ENCODE data around the gene KLHDC8A. TPM values are rescaled to one million over a fixed set of nuclear protein-coding genes. Genes with fewer than 3 reads are reported as not detected.
"Not testable (repeated sequence)": the region's sequence is repeated elsewhere in the genome, so short reads cannot be mapped to it uniquely, and the experiment has no call there.

KLHDC8A gene
- total RNA-seq, 4 donors from 2014 or later = not detected

- no peak for DNase-seq (ENCODE audit: low spot score)
- TF ChIP-seq CTCF (IDR thresholded peaks at IDR 0.05) = no peak
- no peak for ATAC-seq (ENCODE audit: low FRiP score)
These were observed 54.7 kb downstream of the KLHDC8A start for GRCh38 chr1:205301842-205302588.

- no peak for TF ChIP-seq CTCF (IDR thresholded peaks at IDR 0.05)
- peak; percentile 77 for ATAC-seq (ENCODE audit: low FRiP score)
- no peak for DNase-seq (ENCODE audit: low spot score)
These were observed 55.4 kb downstream of the KLHDC8A start for GRCh38 chr1:205301205-205301821.

GRCh38 chr1:205300149-205300548 lies 56.6 kb downstream of the KLHDC8A start:
- no peak for ATAC-seq (ENCODE audit: low FRiP score)
- no peak for TF ChIP-seq CTCF (IDR thresholded peaks at IDR 0.05)

GRCh38 chr1:205298191-205298994 lies 58.3 kb downstream of the KLHDC8A start:
- no peak for DNase-seq (ENCODE audit: low spot score)
- no peak for ATAC-seq (ENCODE audit: low FRiP score)

More at GRCh38 chr1:205300149-205300548, 56.6 kb downstream of the KLHDC8A start:
- no peak for DNase-seq (ENCODE audit: low spot score)

GRCh38 chr1:205297546-205298177 lies 59.1 kb downstream of the KLHDC8A start:
- not testable (repeated sequence) for ATAC-seq (ENCODE audit: low FRiP score); DNase-seq (ENCODE audit: low spot score)

More at GRCh38 chr1:205298191-205298994, 58.3 kb downstream of the KLHDC8A start:
- no peak for TF ChIP-seq CTCF (IDR thresholded peaks at IDR 0.05)

GRCh38 chr1:205296154-205296553 lies 60.6 kb downstream of the KLHDC8A start:
- no peak for TF ChIP-seq CTCF (IDR thresholded peaks at IDR 0.05)
- DNase-seq (ENCODE audit: low spot score) (no peak), ATAC-seq (ENCODE audit: low FRiP score) (no peak)

GRCh38 chr1:205294934-205295333 lies 61.8 kb downstream of the KLHDC8A start:
- no peak for DNase-seq (ENCODE audit: low spot score)
- no peak for TF ChIP-seq CTCF (IDR thresholded peaks at IDR 0.05)
- ATAC-seq (ENCODE audit: low FRiP score) = no peak

Data from omental fat pad (tissue), 4 donors.